Liver (tissue), 9 donors: Measurements from ENCODE around the gene DNAJC11. TPM values are rescaled to one million over a fixed set of nuclear protein-coding genes. Genes with fewer than 3 reads are reported as not detected.

Experiments
- DNase-seq: peaks from one replicate; pipeline ENCODE4 v3.0.0-alpha.2; 2017; ENCODE audit warnings: low spot score
- H3K27ac ChIP-seq, 2 donors: one replicate each; pipeline ENCODE4 v1.7.0; 2013; ENCODE audit warnings: inconsistent platforms in 2 of 2, low read length in 2 of 2, control low read depth in 1 of 2, low read depth in 1 of 2, mild to moderate bottlenecking in 1 of 2
- H3K27me3 ChIP-seq, 4 donors: one replicate each; pipeline versions ENCODE4 v1.6.1 to v1.7.0; 2013; ENCODE audit warnings: low read length in 3 of 4, inconsistent platforms in 1 of 4, mild to moderate bottlenecking in 1 of 4, moderate library complexity in 1 of 4; ENCODE audit not compliant: control insufficient read depth in 4 of 4, insufficient read depth in 4 of 4
- H3K36me3 ChIP-seq, 4 donors: one replicate each; pipeline versions ENCODE4 v1.6.1 to v1.7.0; 2013; ENCODE audit warnings: low read length in 3 of 4, mild to moderate bottlenecking in 3 of 4, low read depth in 1 of 4, moderate library complexity in 1 of 4; ENCODE audit not compliant: control insufficient read depth in 4 of 4, insufficient read depth in 3 of 4
- H3K4me1 ChIP-seq, 4 donors: one replicate each; pipeline versions ENCODE4 v1.6.1 to v1.7.0; 2013; ENCODE audit warnings: low read length in 3 of 4, mild to moderate bottlenecking in 3 of 4, moderate library complexity in 1 of 4; ENCODE audit not compliant: control insufficient read depth in 4 of 4, insufficient read depth in 4 of 4
- H3K4me3 ChIP-seq, 3 donors: one replicate each; pipeline versions ENCODE4 v1.6.1 to v1.7.0; 2013; ENCODE audit warnings: low read length in 3 of 3, control low read depth in 1 of 3, low read depth in 1 of 3, mild to moderate bottlenecking in 1 of 3
- H3K9ac ChIP-seq, 2 donors: one replicate each; pipeline ENCODE4 v1.7.0; 2013; ENCODE audit warnings: low read length in 2 of 2, mild to moderate bottlenecking in 2 of 2, moderate library complexity in 2 of 2, control low read depth in 1 of 2, low read depth in 1 of 2
- H3K9me3 ChIP-seq, 4 donors: one replicate each; pipeline versions ENCODE4 v1.6.1 to v1.7.0; 2013; ENCODE audit warnings: low read length in 3 of 4; ENCODE audit not compliant: control insufficient read depth in 4 of 4
- ATF3 ChIP-seq: IDR thresholded peaks from 2 replicates; pipeline ENCODE4 v1.6.1; 2016; ENCODE audit warnings: antibody characterized with exemption
- CTCF ChIP-seq: fragments of 150-350 bp; IDR thresholded peaks from 2 replicates; pipeline ENCODE4 v1.5.1; 2017; ENCODE audit warnings: improper control_type of control experiment, low read depth, low read length; ENCODE audit not compliant: missing input control
- EGR1 ChIP-seq, 2 donors: IDR thresholded peaks; 2 replicates each; pipeline ENCODE4 v1.6.1; 2016 to 2018; ENCODE audit warnings: antibody characterized with exemption in 2 of 2, low read depth in 2 of 2
- FOXA1 ChIP-seq: IDR thresholded peaks from 2 replicates; pipeline ENCODE4 v1.6.1; 2016; ENCODE audit warnings: antibody characterized with exemption
- FOXA2 ChIP-seq: IDR thresholded peaks from 2 replicates; pipeline ENCODE4 v1.6.1; 2016; ENCODE audit warnings: antibody characterized with exemption
- GABPA ChIP-seq, 2 donors: IDR thresholded peaks in 1 of 2; conservative IDR thresholded peaks in 1 of 2; 2 replicates each; pipeline ENCODE4 v1.6.1; 2016; ENCODE audit warnings: antibody characterized with exemption in 2 of 2, mild to moderate bottlenecking in 1 of 2, moderate library complexity in 1 of 2
- HNF4A ChIP-seq, 2 donors: conservative IDR thresholded peaks; 2 replicates each; pipeline ENCODE4 v1.6.1; 2016; ENCODE audit warnings: antibody characterized with exemption in 2 of 2, mild to moderate bottlenecking in 2 of 2
- HNF4G ChIP-seq: IDR thresholded peaks from 2 replicates; pipeline ENCODE4 v1.6.1; 2016; ENCODE audit warnings: antibody characterized with exemption
- JUND ChIP-seq, 2 donors: IDR thresholded peaks; 2 replicates each; pipeline ENCODE4 v1.6.1; 2016; ENCODE audit warnings: antibody characterized with exemption in 2 of 2
- MAX ChIP-seq: IDR thresholded peaks from 2 replicates; pipeline ENCODE4 v1.6.1; 2016; ENCODE audit warnings: antibody characterized with exemption
- NR2F2 ChIP-seq: IDR thresholded peaks from 2 replicates; pipeline ENCODE4 v1.6.1; 2016; ENCODE audit warnings: antibody characterized with exemption
- RAD21 ChIP-seq, 2 donors: IDR thresholded peaks; 2 replicates each; pipeline ENCODE4 v1.6.1; 2016; ENCODE audit warnings: antibody characterized with exemption in 2 of 2, mild to moderate bottlenecking in 2 of 2
- REST ChIP-seq: IDR thresholded peaks from 2 replicates; pipeline ENCODE4 v1.6.1; 2016; ENCODE audit warnings: antibody characterized with exemption, mild to moderate bottlenecking
- RXRA ChIP-seq, 2 donors: IDR thresholded peaks; 2 replicates each; pipeline ENCODE4 v1.6.1; 2017 to 2018; ENCODE audit warnings: antibody characterized with exemption in 2 of 2, mild to moderate bottlenecking in 1 of 2
- SP1 ChIP-seq: IDR thresholded peaks from 2 replicates; pipeline ENCODE4 v1.6.1; 2018; ENCODE audit warnings: antibody characterized with exemption, mild to moderate bottlenecking
- TAF1 ChIP-seq: conservative IDR thresholded peaks from 2 replicates; pipeline ENCODE4 v1.6.1; 2016; ENCODE audit warnings: antibody characterized with exemption, mild to moderate bottlenecking
- YY1 ChIP-seq: IDR thresholded peaks from 2 replicates; pipeline ENCODE4 v1.6.1; 2016; ENCODE audit warnings: antibody characterized with exemption, mild to moderate bottlenecking
- ZBTB33 ChIP-seq: IDR thresholded peaks from 2 replicates; pipeline ENCODE4 v1.6.1; 2016; ENCODE audit warnings: antibody characterized with exemption
- WGBS: extraction: QIAGEN DNeasy Blood & Tissue Kit; methylation state at CpG from one replicate; pipeline ENCODE4 v1.1.7; 2013; 5-methylcytosine and 5-hydroxymethylcytosine counted together
- polyA plus RNA-seq, 2 donors: library from polyadenylated mRNA; stranded (reverse) in 1 of 2; unstranded in 1 of 2; fragments of 200-250 nt in 1 of 2; fragments of >200 nt in 1 of 2; fragmentation: Nextera tagmentation in 1 of 2; extraction: Ambion mirVana in 1 of 2; gene quantifications; one replicate each; pipeline versions ENCODE4 v1.2.1 to v1.2.3, GENCODE V29; 2013 to 2015
- total RNA-seq, 2 donors: library from RNA; depleted of rRNA; stranded (reverse); fragments of >200 nt; gene quantifications; one replicate each; pipeline ENCODE4 v1.2.3, GENCODE V29; 2014
- donor health status: healthy.
- donor health status: healthy.
- donor health status: healthy.
- donor health status: healthy.
- donor health status: healthy.

Gene DNAJC11
- total and polyA plus RNA-seq, 4 donors: 16.5 to 36.1 (median 23.8) TPM

- H3K27ac ChIP-seq: no peak overlapping the region
- no peak for TF ChIP-seq YY1
- no peak for TF ChIP-seq JUND (IDR thresholded peaks at IDR 0.05)
- no peak for TF ChIP-seq FOXA1
- TF ChIP-seq ZBTB33: no peak
- no peak for TF ChIP-seq EGR1 (IDR thresholded peaks at IDR 0.05; ENCODE audit: low read depth in 2 of 2)
- TF ChIP-seq HNF4A (conservative IDR thresholded peaks at IDR 0.05): no peak
- TF ChIP-seq REST: no peak
- no peak for TF ChIP-seq GABPA (IDR thresholded peaks at IDR 0.05 in 1 of 2, conservative IDR thresholded peaks at IDR 0.05 in 1 of 2)
- TF ChIP-seq TAF1: no peak
- TF ChIP-seq NR2F2: no peak
- no peak for TF ChIP-seq SP1
- TF ChIP-seq RAD21 (IDR thresholded peaks at IDR 0.05): no peak
- no peak for TF ChIP-seq MAX
- no peak for TF ChIP-seq CTCF
- TF ChIP-seq FOXA2: no peak
- no peak for TF ChIP-seq HNF4G
- TF ChIP-seq RXRA (IDR thresholded peaks at IDR 0.05): no peak
- no peak for TF ChIP-seq ATF3
- H3K4me3 ChIP-seq: no peak overlapping the region
- WGBS: 74% methylated on average over 6 of the region's 6 CpGs
- H3K27me3 ChIP-seq: no peaks in the 10 kb centered on the region
- no peak for DNase-seq
- H3K9ac ChIP-seq: no peak overlapping the region
- H3K9me3 ChIP-seq: no peaks in the 10 kb centered on the region
- H3K4me1 ChIP-seq: no peaks in the 10 kb centered on the region
- no peaks in the 10 kb centered on the region for H3K36me3 ChIP-seq
Measured at GRCh38 chr1:6730880-6731279, 29.3 kb upstream of the DNAJC11 start.
